HepG2 (cell line): ENCODE results near the gene RBBP9. TPM values are rescaled to one million over a fixed set of nuclear protein-coding genes. Genes with fewer than 3 reads are reported as not detected.

ENCODE experiments used
- ATAC-seq: fragments of 200-7000 bp; cut with Tn5 transposase; 3 replicates; pipeline ENCODE4 v1.9.1; 2020; ENCODE audit warnings: mild to moderate bottlenecking, moderate library complexity
- BruUV-seq: library from RNA; stranded (reverse); fragments of 400-500 nt; replicated peaks from 2 replicates; lab custom pipeline; 2021; lab: Mats Ljungman, UMichigan
- CTCF ChIA-PET: fragments of 300-600 bp; formaldehyde crosslinking; extraction: SDS; loops from one replicate; lab custom pipeline; 2021; ENCODE audit warnings: low total read pairs, inconsistent platforms, low intra/inter-chr PET ratio; lab: Yijun Ruan, JAX
- POLR2A ChIA-PET: fragments of 350-600 bp; sonication (Branson Sonifier 250); formaldehyde crosslinking; loops from one replicate; lab custom pipeline; 2020; ENCODE audit warnings: antibody characterized with exemption, inconsistent platforms; lab: Yijun Ruan, JAX
- DNase-seq: peaks from one replicate; pipeline ENCODE4 v3.0.0-alpha.2; 2015; ENCODE audit warnings: low spot score
- FAIRE-seq: peaks from 3 replicates; lab custom pipeline; 2011; peaks lifted over from hg19 to GRCh38; lab: Jason Lieb, UNC
- H2AFZ ChIP-seq: one replicate; pipeline ENCODE4 v1.6.1; 2011; ENCODE audit warnings: low read length, inconsistent platforms
- H3K27ac ChIP-seq: fragments of 300-600 bp; 3 replicates; pipeline ENCODE4 v1.8.0; 2011; ENCODE audit warnings: mixed run types, mild to moderate bottlenecking, mixed read lengths, low read length, inconsistent platforms; ENCODE audit not compliant: insufficient read depth; ENCODE audit errors: extremely low read length
- H3K27me3 ChIP-seq, 2 experiments: fragments of 200-600 bp in 1 of 2; 2 replicates in 1 of 2; 3 replicates in 1 of 2; pipeline versions ENCODE4 v1.6.0 to v1.8.0; 2011; ENCODE audit warnings: low read length in 2 of 2, mild to moderate bottlenecking in 2 of 2, moderate library complexity in 2 of 2, inconsistent platforms in 1 of 2; ENCODE audit not compliant: insufficient read depth in 2 of 2, control insufficient read depth in 1 of 2
- H3K36me3 ChIP-seq, 2 experiments: fragments of 200-600 bp in 1 of 2; replicated peaks in 1 of 2; 2 replicates in 1 of 2; 3 replicates in 1 of 2; pipeline versions ENCODE4 v1.5.1 to v1.8.0; 2011; ENCODE audit warnings: low read length in 2 of 2, inconsistent platforms in 1 of 2; ENCODE audit not compliant: insufficient read depth in 2 of 2, control insufficient read depth in 1 of 2
- H3K4me1 ChIP-seq: 2 replicates; pipeline ENCODE4 v1.5.1; 2012; ENCODE audit warnings: low read length, inconsistent platforms; ENCODE audit not compliant: insufficient read depth
- H3K4me2 ChIP-seq: 2 replicates; pipeline ENCODE4 v1.6.0; 2011; ENCODE audit warnings: low read depth, low read length, inconsistent platforms
- H3K4me3 ChIP-seq, 3 experiments: fragments of 200-600 bp in 1 of 3; sonication (generic), shearing (Covaris generic) in 1 of 3; replicated peaks in 1 of 3; 2 replicates each; pipeline ENCODE4 v1.5.1; 2011 to 2016; ENCODE audit warnings: low read length in 3 of 3, inconsistent platforms in 2 of 3, low read depth in 2 of 3, mild to moderate bottlenecking in 2 of 3, control low read depth in 1 of 3, mixed read lengths in 1 of 3; ENCODE audit not compliant: insufficient read depth in 1 of 3
- H3K79me2 ChIP-seq: one replicate; pipeline ENCODE4 v1.6.1; 2011; ENCODE audit warnings: low read length, inconsistent platforms; ENCODE audit not compliant: insufficient read depth
- H3K9ac ChIP-seq: 2 replicates; pipeline ENCODE4 v1.6.0; 2011; ENCODE audit warnings: mild to moderate bottlenecking, low read depth, low read length, inconsistent platforms; ENCODE audit not compliant: insufficient read depth
- H3K9me3 ChIP-seq: 2 replicates; pipeline ENCODE4 v1.5.1; 2012; ENCODE audit warnings: mild to moderate bottlenecking, low read length
- H4K20me1 ChIP-seq: 2 replicates; pipeline ENCODE4 v1.6.0; 2011; ENCODE audit warnings: inconsistent platforms, mild to moderate bottlenecking, low read length, moderate library complexity; ENCODE audit not compliant: insufficient read depth
- AHR ChIP-seq: IDR thresholded peaks from 2 replicates; pipeline ENCODE4 v1.6.1; 2018; ENCODE audit warnings: missing genetic modification reagents, missing compliant biosample characterization
- E2F1 ChIP-seq: sonication (generic); formaldehyde crosslinking; IDR thresholded peaks from 2 replicates; pipeline ENCODE4 v1.5.0; 2020; ENCODE audit warnings: missing genetic modification reagents
- FIP1L1 ChIP-seq: fragments of 200-400 bp; formaldehyde crosslinking; IDR thresholded peaks from 2 replicates; pipeline ENCODE4 v1.6.1; 2018; ENCODE audit warnings: low read depth, mild to moderate bottlenecking, low read length, moderate library complexity, borderline replicate concordance; ENCODE audit not compliant: insufficient read depth
- FOXC1 ChIP-seq: sonication (generic); formaldehyde crosslinking; IDR thresholded peaks from 2 replicates; pipeline ENCODE4 v1.8.0; 2022; ENCODE audit warnings: mild to moderate bottlenecking, missing genetic modification reagents, borderline replicate concordance
- HNRNPLL ChIP-seq: fragments of 200-400 bp; formaldehyde crosslinking; IDR thresholded peaks from 2 replicates; pipeline ENCODE4 v1.6.1; 2017; ENCODE audit warnings: mild to moderate bottlenecking, low read depth, low read length; ENCODE audit not compliant: poor library complexity, severe bottlenecking
- HOXA5 ChIP-seq: sonication (generic); formaldehyde crosslinking; IDR thresholded peaks from 2 replicates; pipeline ENCODE4 v1.4.0; 2020; ENCODE audit warnings: missing genetic modification reagents
- JUN ChIP-seq: sonication (generic); formaldehyde crosslinking; IDR thresholded peaks from 2 replicates; pipeline ENCODE4 v1.4.0; 2020; ENCODE audit warnings: mild to moderate bottlenecking, missing genetic modification reagents
- RAD21 ChIP-seq: fragments of 450-650 bp; formaldehyde crosslinking; IDR thresholded peaks from 2 replicates; pipeline ENCODE4 v1.5.0; 2020; ENCODE audit warnings: mild to moderate bottlenecking
- RBFOX2 ChIP-seq: fragments of 200-400 bp; formaldehyde crosslinking; IDR thresholded peaks from 2 replicates; pipeline ENCODE4 v1.6.1; 2017; ENCODE audit warnings: low read depth, mild to moderate bottlenecking, low read length
- REST ChIP-seq, 2 experiments: IDR thresholded peaks; 2 replicates each; pipeline ENCODE4 v1.6.1; 2011 to 2012; ENCODE audit warnings: low read length in 2 of 2, borderline replicate concordance in 1 of 2, low read depth in 1 of 2, mild to moderate bottlenecking in 1 of 2, moderate library complexity in 1 of 2
- ZBTB2 ChIP-seq: sonication (generic); formaldehyde crosslinking; IDR thresholded peaks from 2 replicates; pipeline ENCODE4 v1.8.0; 2022; ENCODE audit warnings: low read depth, missing genetic modification reagents
- ZBTB38 ChIP-seq: sonication (generic); formaldehyde crosslinking; IDR thresholded peaks from 2 replicates; pipeline ENCODE4 v1.5.1; 2020; ENCODE audit warnings: mild to moderate bottlenecking, missing genetic modification reagents
- ZNF17 ChIP-seq: sonication (generic); formaldehyde crosslinking; IDR thresholded peaks from 2 replicates; pipeline ENCODE4 v1.5.0; 2020; ENCODE audit warnings: mild to moderate bottlenecking, missing genetic modification reagents
- ZNF225 ChIP-seq: sonication (generic); formaldehyde crosslinking; IDR thresholded peaks from 2 replicates; pipeline ENCODE4 v1.4.0; 2020; ENCODE audit warnings: mild to moderate bottlenecking, missing genetic modification reagents
- ZNF260 ChIP-seq: sonication (generic); formaldehyde crosslinking; IDR thresholded peaks from 2 replicates; pipeline ENCODE4 v1.4.0; 2020; ENCODE audit warnings: missing genetic modification reagents, low read depth, mild to moderate bottlenecking, borderline replicate concordance
- ZNF710 ChIP-seq: sonication (generic); formaldehyde crosslinking; IDR thresholded peaks from 2 replicates; pipeline ENCODE4 v1.5.0; 2020; ENCODE audit warnings: mild to moderate bottlenecking, missing genetic modification reagents, borderline replicate concordance
- WGBS: methylation state at CpG from one replicate; pipeline ENCODE4 v1.1.6; 2017; ENCODE audit warnings: low lambda C conversion rate; 5-methylcytosine and 5-hydroxymethylcytosine counted together
- in situ Hi-C: cut with HindIII; loops from 2 replicates; pipeline ENCODE4 v1.10.0; 2017; ENCODE audit warnings: low pct_unique_long_range_greater_than_20kb; ENCODE audit not compliant: extremely low pct_ligation_motif_present
- intact Hi-C: fragments of 100-400 bp; cut with micrococcal nuclease; formaldehyde crosslinking; loops from one replicate; pipeline ENCODE4 v1.10.0; 2022; ENCODE audit not compliant: unreplicated experiment
- polyA plus RNA-seq, 8 experiments: library from polyadenylated mRNA; depleted of rRNA in 3 of 8; stranded (reverse) in 7 of 8; unstranded in 1 of 8; fragments of >200 nt; fragmentation: Illumina TruSeq in 4 of 8; extraction: Trizol in 4 of 8; gene quantifications; 2 replicates each; pipeline versions ENCODE4 v1.2.1 to v1.2.3, GENCODE V29; 2011 to 2016; ENCODE audit warnings: low read depth in 4 of 8, missing spikeins in 1 of 8, mixed read lengths in 1 of 8; ENCODE audit not compliant: insufficient read depth in 1 of 8
- total RNA-seq, 5 experiments: library from RNA; depleted of rRNA; stranded (reverse); fragments of >200 nt; fragmentation: Illumina TruSeq; extraction: Trizol; gene quantifications; 2 replicates each; pipeline ENCODE4 v1.2.3, GENCODE V29; 2016; ENCODE audit warnings: low read depth in 1 of 5

RBBP9 gene
- total and polyA plus RNA-seq, 2 of the 13 experiments (the other 11 are each of a cell fraction or from before 2014, with no cell fraction given), result 28.0 to 56.3 TPM

GRCh38 chr20:18523066-18523465 lies 26.0 kb upstream of the RBBP9 start:
- in situ Hi-C loops (no loop called here), intact Hi-C loops (no loop called here)
- Histone ChIP-seq H4K20me1 (no peaks in the 10 kb centered on the region), H3K27ac (no peak overlapping the region), H3K9ac (no peak overlapping the region), H3K4me1 (no peaks in the 10 kb centered on the region), H3K36me3 (peaks cover 27 to 60% of the 10 kb centered on the region in 2 experiments), H3K4me2 (no peak overlapping the region), H3K9me3 (no peaks in the 10 kb centered on the region), H3K4me3 (no peak overlapping the region), H2AFZ (no peak overlapping the region), H3K27me3 (no peaks in the 10 kb centered on the region), H3K79me2 (peaks cover 5% of the 10 kb centered on the region)
- ChIA-PET POLR2A (no interaction called here), CTCF (no interaction called here)
- ATAC-seq, result no peak; the same call in 2 of the 3 replicates
- no TSS peak for BruUV-seq
- no peak for DNase-seq
- no peak for FAIRE-seq
- WGBS, result 96% methylated on average over 2 of the region's 2 CpGs
- no peak for TF ChIP-seq RAD21 (CRISPR knock-in tag)
- no peak for TF ChIP-seq JUN (CRISPR knock-in tag)
- TF ChIP-seq AHR (CRISPR knock-in tag), result no peak
- TF ChIP-seq ZNF260 (CRISPR knock-in tag), result no peak
- no peak for TF ChIP-seq ZNF710
- TF ChIP-seq HOXA5 (CRISPR knock-in tag), result no peak
- no peak for TF ChIP-seq FOXC1 (CRISPR knock-in tag)
- no peak for TF ChIP-seq REST (IDR thresholded peaks at IDR 0.05; ENCODE audit: borderline replicate concordance in 1 of 2, low read depth in 1 of 2, low read length in 2 of 2)
- TF ChIP-seq ZNF225 (CRISPR knock-in tag), result no peak
- no peak for TF ChIP-seq E2F1 (CRISPR knock-in tag)
- TF ChIP-seq ZBTB2 (CRISPR knock-in tag), result no peak
- TF ChIP-seq RBFOX2, result no peak
- TF ChIP-seq FIP1L1, result no peak
- TF ChIP-seq HNRNPLL, result no peak
- no peak for TF ChIP-seq ZNF17 (CRISPR knock-in tag)
- TF ChIP-seq ZBTB38 (CRISPR knock-in tag), result no peak
